Endothelial cell of umbilical vein (primary cell): ENCODE data around the gene USP28. TPM values are rescaled to one million over a fixed set of nuclear protein-coding genes. Genes with fewer than 3 reads are reported as not detected.

ENCODE experiments used
- BruUV-seq: library from RNA; stranded (reverse); fragments of 400-500 nt; replicated peaks from 2 replicates; lab custom pipeline; 2021; lab: Mats Ljungman, UMichigan
- CTCF ChIA-PET: fragments of 300-600, 350-600 bp; sonication (Branson Sonifier 250); formaldehyde crosslinking; loops from one replicate; lab custom pipeline; 2021; ENCODE audit warnings: antibody characterized with exemption, inconsistent platforms; lab: Charles Lee
- POLR2A ChIA-PET: fragments of 300-600, 350-600 bp; sonication (Branson Sonifier 250); formaldehyde crosslinking; loops from one replicate; lab custom pipeline; 2021; ENCODE audit warnings: antibody characterized with exemption, inconsistent platforms; lab: Charles Lee
- DNase-seq: peaks from one replicate; pipeline ENCODE4 v3.0.0-alpha.2; 2011; ENCODE audit warnings: low read depth, low spot score
- FAIRE-seq: peaks from 2 replicates; lab custom pipeline; 2011; peaks lifted over from hg19 to GRCh38; lab: Jason Lieb, UNC
- H2AFZ ChIP-seq: 2 replicates; pipeline ENCODE4 v1.6.0; 2012; ENCODE audit warnings: low read depth, low read length, control low read depth, inconsistent platforms
- H3K27ac ChIP-seq: 2 replicates; pipeline ENCODE4 v1.5.1; 2011; ENCODE audit warnings: low read depth, mild to moderate bottlenecking, control low read depth, low read length, moderate library complexity; ENCODE audit not compliant: insufficient read depth
- H3K27me3 ChIP-seq, 2 experiments: 2 replicates each; pipeline versions ENCODE4 v1.6.0 to v1.6.1; 2011; ENCODE audit warnings: low read length in 2 of 2, mixed read lengths in 1 of 2; ENCODE audit not compliant: control insufficient read depth in 2 of 2, insufficient read depth in 2 of 2
- H3K36me3 ChIP-seq, 2 experiments: 2 replicates in 1 of 2; 3 replicates in 1 of 2; pipeline ENCODE4 v1.5.1; 2011; ENCODE audit warnings: low read length in 2 of 2, mild to moderate bottlenecking in 1 of 2, moderate library complexity in 1 of 2; ENCODE audit not compliant: control insufficient read depth in 2 of 2, insufficient read depth in 2 of 2; ENCODE audit errors: extremely low read depth in 1 of 2
- H3K4me1 ChIP-seq: 3 replicates; pipeline ENCODE4 v1.5.1; 2011; ENCODE audit warnings: mild to moderate bottlenecking, low read length; ENCODE audit not compliant: control insufficient read depth, insufficient read depth; ENCODE audit errors: extremely low read depth
- H3K4me2 ChIP-seq: 2 replicates; pipeline ENCODE4 v1.6.1; 2011; ENCODE audit warnings: low read length, control low read depth, mixed read lengths; ENCODE audit not compliant: insufficient read depth
- H3K4me3 ChIP-seq, 3 experiments: fragments of 200-600 bp in 1 of 3; sonication (generic), shearing (Covaris generic) in 1 of 3; replicated peaks in 1 of 3; 2 replicates each; pipeline ENCODE4 v1.5.1; 2011 to 2016; ENCODE audit warnings: control low read depth in 3 of 3, low read length in 3 of 3, mild to moderate bottlenecking in 2 of 3, inconsistent platforms in 1 of 3, low read depth in 1 of 3, moderate library complexity in 1 of 3; ENCODE audit not compliant: insufficient read depth in 1 of 3
- H3K79me2 ChIP-seq: 2 replicates; pipeline ENCODE4 v1.6.0; 2012; ENCODE audit warnings: low read length, inconsistent platforms; ENCODE audit not compliant: control insufficient read depth, insufficient read depth
- H3K9ac ChIP-seq: replicated peaks from 2 replicates; pipeline ENCODE3; 2011; ENCODE audit warnings: low read length, control low read depth; ENCODE audit not compliant: insufficient read depth; ENCODE audit errors: extremely low read depth
- H3K9me1 ChIP-seq: replicated peaks from 3 replicates; pipeline ENCODE4 v1.6.0; 2011; ENCODE audit warnings: mild to moderate bottlenecking, low read length; ENCODE audit not compliant: control insufficient read depth, insufficient read depth; ENCODE audit errors: extremely low read depth
- H3K9me3 ChIP-seq: replicated peaks from 2 replicates; pipeline ENCODE4 v1.5.1; 2012; ENCODE audit warnings: low read length, inconsistent platforms; ENCODE audit not compliant: control insufficient read depth, insufficient read depth
- H4K20me1 ChIP-seq: replicated peaks from 2 replicates; pipeline ENCODE3; 2011; ENCODE audit warnings: mild to moderate bottlenecking, low read length; ENCODE audit not compliant: control insufficient read depth, insufficient read depth; ENCODE audit errors: extremely low read depth
- CTCF ChIP-seq, 2 donors: IDR thresholded peaks; 1 replicate in 1 of 2; 2 replicates in 1 of 2; pipeline ENCODE4 v1.5.1; 2011; ENCODE audit warnings: low read length in 2 of 2, mild to moderate bottlenecking in 2 of 2, moderate library complexity in 2 of 2, control low read depth in 1 of 2, inconsistent platforms in 1 of 2, low read depth in 1 of 2; ENCODE audit not compliant: insufficient read depth in 1 of 2; ENCODE audit errors: extremely low read depth in 1 of 2
- EZH2 ChIP-seq: IDR thresholded peaks from 2 replicates; pipeline ENCODE4 v1.6.1; 2012; ENCODE audit warnings: borderline replicate concordance, low read depth, mild to moderate bottlenecking, moderate library complexity, low read length, inconsistent platforms; ENCODE audit not compliant: severe bottlenecking
- FOS ChIP-seq: IDR thresholded peaks from 2 replicates; pipeline ENCODE4 v1.6.1; 2011; ENCODE audit warnings: mild to moderate bottlenecking, low read length, moderate library complexity, borderline replicate concordance; ENCODE audit not compliant: insufficient read depth
- GATA2 ChIP-seq: IDR thresholded peaks from 2 replicates; pipeline ENCODE4 v1.7.0; 2011; ENCODE audit warnings: low read depth, mild to moderate bottlenecking, moderate library complexity, mixed read lengths, low read length; ENCODE audit not compliant: insufficient read length, insufficient read depth
- JUN ChIP-seq: IDR thresholded peaks from 2 replicates; pipeline ENCODE4 v1.6.1; 2011; ENCODE audit warnings: borderline replicate concordance, low read depth; ENCODE audit not compliant: insufficient read length, insufficient read depth
- MAX ChIP-seq: IDR thresholded peaks from 2 replicates; pipeline ENCODE4 v1.6.1; 2011; ENCODE audit not compliant: insufficient read depth, insufficient read length
- MYC ChIP-seq: IDR thresholded peaks from one replicate; pipeline ENCODE4 v1.6.1; 2011; ENCODE audit warnings: mild to moderate bottlenecking, low read depth, low read length
- POLR2A ChIP-seq: IDR thresholded peaks from 2 replicates; pipeline ENCODE4 v1.6.1; 2012; ENCODE audit warnings: low read depth, mild to moderate bottlenecking, control low read depth, low read length
- POLR2AphosphoS5 ChIP-seq: IDR thresholded peaks from 2 replicates; pipeline ENCODE4 v1.6.1; 2012; ENCODE audit warnings: low read depth, mild to moderate bottlenecking, control low read depth, low read length, moderate library complexity; ENCODE audit not compliant: insufficient read depth
- dilution Hi-C: fragments of 300-500 bp; cut with MboI; formaldehyde crosslinking; loops from one replicate; pipeline ENCODE4 v1.15.0; 2019; ENCODE audit warnings: low sequenced_read_pairs; ENCODE audit not compliant: extremely low pct_ligation_motif_present
- intact Hi-C: fragments of 100-400 bp; cut with micrococcal nuclease; formaldehyde crosslinking; loops from one replicate; pipeline ENCODE4 v1.10.0; 2022
- polyA plus RNA-seq, 4 experiments: library from polyadenylated mRNA; depleted of rRNA in 3 of 4; stranded (reverse) in 3 of 4; unstranded in 1 of 4; fragments of >200 nt; gene quantifications; 2 replicates each; pipeline versions ENCODE4 v1.2.1 to v1.2.3, GENCODE V29; 2011 to 2012; ENCODE audit warnings: missing spikeins in 1 of 4
- total RNA-seq: library from RNA; stranded (reverse); gene quantifications from 2 replicates; pipeline ENCODE4 v1.2.3, GENCODE V29; 2021

Gene USP28
- total and polyA plus RNA-seq, 2 donors (not counting 3 experiments of a cell fraction or from before 2014, with no cell fraction given): 19.2 to 29.6 TPM

- Histone ChIP-seq H3K9me3 (no peaks in the 10 kb centered on the region), H3K4me2 (no peak overlapping the region), H4K20me1 (no peaks in the 10 kb centered on the region), H3K9ac (no peak overlapping the region), H3K27ac (no peak overlapping the region), H2AFZ (no peak overlapping the region), H3K9me1 (no peaks in the 10 kb centered on the region), H3K4me3 (no peak overlapping the region), H3K27me3 (peaks cover 2 to 3% of the 10 kb centered on the region in 2 experiments), H3K4me1 (no peaks in the 10 kb centered on the region), H3K79me2 (no peaks in the 10 kb centered on the region), H3K36me3 (no peaks in the 10 kb centered on the region)
- FAIRE-seq (no peak), DNase-seq (no peak)
- dilution Hi-C loops: no loop called here
- TF ChIP-seq CTCF (IDR thresholded peaks at IDR 0.05; ENCODE audit: extremely low read depth in 1 of 2, insufficient read depth in 1 of 2, low read depth in 1 of 2, low read length in 2 of 2) (no peak), MAX (no peak), EZH2 (no peak), POLR2AphosphoS5 (no peak), JUN (no peak), FOS (no peak), POLR2A (no peak), GATA2 (no peak), MYC (no peak)
- intact Hi-C loops: loop anchor here (1.0 to 5.0 kb wide), 4 partner anchors 97 to 367 kb away; no protein-coding TSS in a partner anchor
- no TSS peak for BruUV-seq
- ChIA-PET CTCF (interaction anchor here (0.6 to 7.2 kb wide), 34 partner anchors 8 to 385 kb away, joined by 3 to 425 read pairs (median 5); partner anchors contain the start of genes HTR3B, USP28 and ZW10), POLR2A (interaction anchor here (0.6 kb wide), 1 partner anchor 411 kb away, joined by 3 read pairs; no protein-coding TSS in a partner anchor)
Observed at GRCh38 chr11:113895367-113896155, 20.2 kb upstream of the USP28 start.
